ENCODE data around the gene ERBB4. TPM values are rescaled to one million over a fixed set of nuclear protein-coding genes. Genes with fewer than 3 reads are reported as not detected.

The ERBB4 gene
- polyA plus RNA-seq, 2 of the 4 experiments (the other 2 are of a cell fraction), result not detected

- TF ChIP-seq ATOH8 (CRISPR knock-in tag; IDR thresholded peaks at IDR 0.05; ENCODE audit: low read depth) (no peak), PHF8 (IDR thresholded peaks at IDR 0.05; ENCODE audit: borderline replicate concordance, low read depth) (no peak), KDM1A (IDR thresholded peaks at IDR 0.05; ENCODE audit: low read depth) (no peak), CTCF (IDR thresholded peaks at IDR 0.05) (no peak), CBX2 (IDR thresholded peaks at IDR 0.05; ENCODE audit: borderline replicate concordance, low read depth) (no peak)
These were observed 884.3 kb downstream of the ERBB4 start (continued) for GRCh38 chr2:211654211-211654780.

GRCh38 chr2:211652327-211652726, 886.3 kb downstream of the ERBB4 start:
- no peaks in the 10 kb centered on the region for H3K4me1 ChIP-seq
- no peak overlapping the region for H3K27ac ChIP-seq
- WGBS (ENCODE audit: missing lambda C conversion rate), result 16% methylated on average over 1 of the region's 1 CpG
- DNase-seq (ENCODE audit: low read depth in 1 of 2, low spot score in 1 of 2) (no peak), ATAC-seq (no peak), FAIRE-seq (no peak)
- no peaks in the 10 kb centered on the region for H3K9me3 ChIP-seq
- H3K4me2 ChIP-seq, result no peak overlapping the region
- POLR2A ChIA-PET, result no interaction called here
- no peak for TF ChIP-seq ZSCAN20 (CRISPR knock-in tag; IDR thresholded peaks at IDR 0.05)
- TF ChIP-seq E2F6 (IDR thresholded peaks at IDR 0.05; ENCODE audit: borderline replicate concordance, low read depth), result no peak
- no peak for TF ChIP-seq EP300 (IDR thresholded peaks at IDR 0.05)
- no peak for TF ChIP-seq PHF8 (IDR thresholded peaks at IDR 0.05; ENCODE audit: borderline replicate concordance, low read depth)
- no peak for TF ChIP-seq RARB (CRISPR knock-in tag; IDR thresholded peaks at IDR 0.05)
- TF ChIP-seq GATA3 (IDR thresholded peaks at IDR 0.05; ENCODE audit: borderline replicate concordance), result no peak
- TF ChIP-seq CHD2 (IDR thresholded peaks at IDR 0.05; ENCODE audit: low read length, partially characterized antibody), result no peak
- no peak for TF ChIP-seq ZC3H11A (IDR thresholded peaks at IDR 0.05)
- no peak for TF ChIP-seq PBX3 (IDR thresholded peaks at IDR 0.05)
- no peak for TF ChIP-seq KDM5A (IDR thresholded peaks at IDR 0.05)
- CTCF ChIA-PET, result no interaction called here
- no peak overlapping the region for H3K4me3 ChIP-seq

- CTCF ChIA-PET, result no interaction called here
- FAIRE-seq (no peak), DNase-seq (ENCODE audit: low read depth in 1 of 2, low spot score in 1 of 2) (no peak), ATAC-seq (no peak)
- TF ChIP-seq CEBPB (IDR thresholded peaks at IDR 0.05), result no peak
- no peak for TF ChIP-seq ATOH8 (CRISPR knock-in tag; IDR thresholded peaks at IDR 0.05; ENCODE audit: low read depth)
- no peak for TF ChIP-seq PBX3 (IDR thresholded peaks at IDR 0.05)
- TF ChIP-seq USF2 (IDR thresholded peaks at IDR 0.05), result no peak
- no peak for TF ChIP-seq JUN (IDR thresholded peaks at IDR 0.05)
- TF ChIP-seq ZFP36 (IDR thresholded peaks at IDR 0.05; ENCODE audit: borderline replicate concordance, partially characterized antibody), result no peak
- no peak for TF ChIP-seq NR3C1 (IDR thresholded peaks at IDR 0.05)
- TF ChIP-seq EP300 (IDR thresholded peaks at IDR 0.05), result no peak
- no peak for TF ChIP-seq RAD21 (conservative IDR thresholded peaks at IDR 0.05 in 1 of 2, IDR thresholded peaks at IDR 0.05 in 1 of 2)
- no peak for TF ChIP-seq CHD2 (IDR thresholded peaks at IDR 0.05; ENCODE audit: low read length, partially characterized antibody)
- TF ChIP-seq HES2 (IDR thresholded peaks at IDR 0.05), result no peak
- TF ChIP-seq ZSCAN20 (CRISPR knock-in tag; IDR thresholded peaks at IDR 0.05), result no peak
- TF ChIP-seq SREBF2 (IDR thresholded peaks at IDR 0.05), result no peak
- TF ChIP-seq POLR2AphosphoS2 (conservative IDR thresholded peaks at IDR 0.05; ENCODE audit: low read length), result no peak
- TF ChIP-seq ZC3H11A (IDR thresholded peaks at IDR 0.05), result no peak
- no peak for TF ChIP-seq CTCF (IDR thresholded peaks at IDR 0.05)
- no peak for TF ChIP-seq MAZ (IDR thresholded peaks at IDR 0.05; ENCODE audit: borderline replicate concordance, low read depth, low read length)
- H3K27ac ChIP-seq, result no peak overlapping the region
- H3K9me3 ChIP-seq, result no peaks in the 10 kb centered on the region
- no peaks in the 10 kb centered on the region for H3K4me1 ChIP-seq
- no peak overlapping the region for H3K4me3 ChIP-seq
- POLR2A ChIA-PET, result no interaction called here
- 29% methylated on average over 2 of the region's 2 CpGs for WGBS (ENCODE audit: missing lambda C conversion rate)
- H3K4me2 ChIP-seq, result no peak overlapping the region
These were observed 889.3 kb downstream of the ERBB4 start for GRCh38 chr2:211649331-211649730.
